ENCODE results near the gene SLC34A1.

Gene SLC34A1

GRCh38 chr5:177447066-177447610 is 62.9 kb downstream of the SLC34A1 start:
- DNase-seq = peak; percentile 56

GRCh38 chr5:177447611-177448243 is 63.5 kb downstream of the SLC34A1 start:
- peak; percentile 2 for DNase-seq

All from NCI-H774 (cell line).